MM.1S (cell line): ENCODE results near the gene PLEKHA7.
"Not testable (repeated sequence)": the region's sequence is repeated elsewhere in the genome, so short reads cannot be mapped to it uniquely, and the experiment has no call there.

Experiments
- DNase-seq: peaks from one replicate; pipeline ENCODE4 v3.0.0-alpha.2; 2015
- H2AFZ ChIP-seq: fragments of 300-600 bp; sonication (generic); 2 replicates; pipeline ENCODE4 v1.6.0; 2016; ENCODE audit warnings: antibody characterized with exemption, low read length
- H3F3A ChIP-seq: fragments of 300-600 bp; sonication (generic); 2 replicates; pipeline ENCODE4 v1.6.1; 2016; ENCODE audit warnings: mild to moderate bottlenecking, antibody characterized with exemption, low read length, moderate library complexity, mixed read lengths; ENCODE audit not compliant: insufficient read depth
- H3K27ac ChIP-seq: fragments of 300-600 bp; sonication (generic); 2 replicates; pipeline ENCODE4 v1.5.1; 2016; ENCODE audit warnings: mild to moderate bottlenecking, low read length
- H3K27me3 ChIP-seq: fragments of 300-600 bp; sonication (generic); replicated peaks from 2 replicates; pipeline ENCODE4 v1.6.0; 2016; ENCODE audit warnings: low read length; ENCODE audit not compliant: insufficient read depth
- H3K36me3 ChIP-seq: fragments of 300-600 bp; sonication (generic); replicated peaks from 2 replicates; pipeline ENCODE4 v1.6.1; 2016; ENCODE audit warnings: mild to moderate bottlenecking, low read length, mixed read lengths; ENCODE audit not compliant: insufficient read depth
- H3K4me1 ChIP-seq: fragments of 300-600 bp; sonication (generic); 2 replicates; pipeline ENCODE4 v1.6.1; 2016; ENCODE audit warnings: low read length, mixed read lengths
- H3K4me2 ChIP-seq: fragments of 300-600 bp; sonication (generic); 2 replicates; pipeline ENCODE4 v1.6.0; 2016; ENCODE audit warnings: low read depth, low read length
- H3K4me3 ChIP-seq: fragments of 300-600 bp; sonication (generic); 2 replicates; pipeline ENCODE4 v1.5.1; 2016; ENCODE audit warnings: low read length, mixed read lengths
- H3K79me2 ChIP-seq: fragments of 300-600 bp; sonication (generic); 2 replicates; pipeline ENCODE4 v1.6.1; 2016; ENCODE audit warnings: mixed run types, low read length, mixed read lengths
- H3K9ac ChIP-seq: fragments of 300-600 bp; sonication (generic); 2 replicates; pipeline ENCODE4 v1.6.1; 2016; ENCODE audit warnings: low read length, mixed read lengths
- H3K9me2 ChIP-seq: fragments of 300-600 bp; sonication (generic); replicated peaks from 2 replicates; pipeline ENCODE4 v1.6.1; 2016; ENCODE audit warnings: mild to moderate bottlenecking, low read length, mixed read lengths; ENCODE audit not compliant: insufficient read depth
- H3K9me3 ChIP-seq: fragments of 300-600 bp; sonication (generic); replicated peaks from 2 replicates; pipeline ENCODE4 v1.6.1; 2016; ENCODE audit warnings: mild to moderate bottlenecking, low read length, mixed read lengths; ENCODE audit not compliant: insufficient read depth
- H4K20me1 ChIP-seq: fragments of 300-600 bp; sonication (generic); 2 replicates; pipeline ENCODE4 v1.6.1; 2016; ENCODE audit warnings: mild to moderate bottlenecking, low read length, moderate library complexity, mixed read lengths; ENCODE audit not compliant: insufficient read depth
- CTCF ChIP-seq: fragments of 300-600 bp; sonication (generic); IDR thresholded peaks from 2 replicates; pipeline ENCODE4 v1.5.1; 2016; ENCODE audit warnings: antibody characterized with exemption, low read length, mixed read lengths
- EZH2 ChIP-seq: fragments of 300-600 bp; sonication (generic); optimal IDR thresholded peaks from 2 replicates; pipeline ENCODE3; 2017; ENCODE audit warnings: low read depth, mild to moderate bottlenecking, antibody characterized with exemption, low read length, mixed read lengths
- EZH2phosphoT487 ChIP-seq: fragments of 300-600 bp; sonication (generic); IDR thresholded peaks from 2 replicates; pipeline ENCODE4 v1.6.1; 2018; ENCODE audit warnings: antibody characterized with exemption, low read length

Gene PLEKHA7

GRCh38 chr11:17000987-17001386 is 13.2 kb downstream of the PLEKHA7 start:
- H3K9me2 ChIP-seq = no peaks in the 10 kb centered on the region
- H3K4me1 ChIP-seq = no peaks in the 10 kb centered on the region
- no peaks in the 10 kb centered on the region for H4K20me1 ChIP-seq
- no peaks in the 10 kb centered on the region for H3K9me3 ChIP-seq
- H3K27me3 ChIP-seq = no peaks in the 10 kb centered on the region
- no peak overlapping the region for H3K4me3 ChIP-seq
- H2AFZ ChIP-seq = no peak overlapping the region
- no peak overlapping the region for H3K4me2 ChIP-seq
- TF ChIP-seq EZH2 (no peak), EZH2phosphoT487 (no peak), CTCF (no peak)
- H3K9ac ChIP-seq = no peak overlapping the region
- H3K79me2 ChIP-seq = peaks cover 94% of the 10 kb centered on the region
- H3K36me3 ChIP-seq = no peaks in the 10 kb centered on the region
- H3K27ac ChIP-seq = no peak overlapping the region
- H3F3A ChIP-seq = no peaks in the 10 kb centered on the region
- DNase-seq = no peak

- H2AFZ ChIP-seq, H3F3A ChIP-seq, H3K9ac ChIP-seq, H3K4me3 ChIP-seq, H4K20me1 ChIP-seq, H3K9me3 ChIP-seq, H3K27ac ChIP-seq, H3K4me2 ChIP-seq, H3K27me3 ChIP-seq, H3K4me1 ChIP-seq, DNase-seq, H3K36me3 ChIP-seq, H3K9me2 ChIP-seq: not testable (repeated sequence)
- H3K79me2 ChIP-seq = peaks cover 95% of the 10 kb centered on the region
Measured at GRCh38 chr11:17000253-17000652, 14.0 kb downstream of the PLEKHA7 start.

- Histone ChIP-seq H3K79me2 (peaks cover 97% of the 10 kb centered on the region), H3K27ac (no peak overlapping the region), H3K9ac (no peak overlapping the region), H3K4me1 (no peaks in the 10 kb centered on the region), H3K4me3 (no peak overlapping the region), H3K9me3 (no peaks in the 10 kb centered on the region), H3F3A (no peaks in the 10 kb centered on the region), H3K9me2 (no peaks in the 10 kb centered on the region), H3K4me2 (no peak overlapping the region), H4K20me1 (no peaks in the 10 kb centered on the region), H2AFZ (no peak overlapping the region), H3K36me3 (no peaks in the 10 kb centered on the region), H3K27me3 (no peaks in the 10 kb centered on the region)
- no peak for TF ChIP-seq CTCF
- no peak for TF ChIP-seq EZH2
- no peak for TF ChIP-seq EZH2phosphoT487
- DNase-seq = no peak
Measured at GRCh38 chr11:16999116-16999515, 15.1 kb downstream of the PLEKHA7 start.

GRCh38 chr11:16997624-16998023 is 16.6 kb downstream of the PLEKHA7 start:
- DNase-seq = no peak
- Histone ChIP-seq H3K4me2 (no peak overlapping the region), H3K27me3 (no peaks in the 10 kb centered on the region), H3K4me3 (no peak overlapping the region), H3K4me1 (no peaks in the 10 kb centered on the region), H3K27ac (no peak overlapping the region), H3K79me2 (peaks cover 98% of the 10 kb centered on the region), H3K9me3 (no peaks in the 10 kb centered on the region), H2AFZ (no peak overlapping the region), H3K9ac (no peak overlapping the region), H3F3A (no peaks in the 10 kb centered on the region), H4K20me1 (no peaks in the 10 kb centered on the region), H3K9me2 (no peaks in the 10 kb centered on the region), H3K36me3 (no peaks in the 10 kb centered on the region)
- no peak for TF ChIP-seq EZH2
- TF ChIP-seq CTCF = no peak
- no peak for TF ChIP-seq EZH2phosphoT487
